ENCODE results near the gene MELTF.

- TF ChIP-seq EZH2 (IDR thresholded peaks at IDR 0.05; ENCODE audit: insufficient read depth, poor library complexity, severe bottlenecking), result no peak
- TF ChIP-seq EZH2phosphoT487 (IDR thresholded peaks at IDR 0.05; ENCODE audit: insufficient read depth, low read depth), result no peak
Measured at GRCh38 chr3:196979545-196979944, 50.1 kb downstream of the MELTF start.

Data from GM23248 (cell line).